Measurements from ENCODE around the gene ELL. TPM values are rescaled to one million over a fixed set of nuclear protein-coding genes. Genes with fewer than 3 reads are reported as not detected.

Gene ELL
- total and polyA plus RNA-seq, 2 donors (not counting 3 experiments of a cell fraction or from before 2014, with no cell fraction given) = 9.9 to 18.2 TPM

DNA sequence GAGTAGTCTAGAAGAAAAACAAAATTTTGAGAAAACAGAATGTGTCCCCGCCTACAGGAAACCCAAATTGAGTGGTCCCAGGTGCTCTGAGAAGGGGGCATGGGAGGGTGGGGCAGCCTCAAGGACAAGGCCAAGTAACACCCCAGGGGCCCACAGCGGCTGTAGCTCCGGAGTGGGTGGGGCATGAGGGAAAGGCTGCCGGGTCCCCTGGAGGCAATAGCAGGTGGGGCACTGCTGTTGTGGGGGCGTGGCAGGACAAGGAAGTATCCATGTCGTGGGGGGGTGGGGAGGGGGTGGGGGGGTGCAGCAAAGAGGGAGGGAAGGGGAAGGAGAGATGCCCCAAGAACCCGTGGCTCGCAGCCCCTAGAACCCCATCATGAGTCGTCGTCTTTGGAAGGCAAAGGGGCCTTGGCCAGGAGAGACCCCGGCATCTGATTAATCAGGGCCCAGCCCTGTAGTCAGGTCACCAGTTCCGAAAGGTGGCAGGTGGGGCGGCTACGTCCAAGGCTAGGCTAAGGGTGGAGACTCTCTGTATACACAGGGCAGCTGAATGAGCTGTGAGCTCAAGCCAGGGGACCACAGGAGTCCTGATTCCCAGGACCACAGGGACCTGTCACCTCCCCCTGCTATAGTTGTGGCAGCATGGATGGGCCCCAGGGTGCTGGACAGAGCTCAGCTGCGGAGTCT, 76.5 kb downstream of the ELL start:
- Histone ChIP-seq H3K9me3 (replicated peaks; ENCODE audit: control insufficient read depth, insufficient read depth, low read length) (no peaks in the 10 kb centered on the region), H3K36me3 (ENCODE audit: control insufficient read depth in 2 of 2, extremely low read depth in 1 of 2, insufficient read depth in 2 of 2, low read length in 2 of 2) (peaks cover 3 to 53% of the 10 kb centered on the region in 2 experiments), H3K9me1 (replicated peaks; ENCODE audit: control insufficient read depth, extremely low read depth, insufficient read depth, low read length) (no peaks in the 10 kb centered on the region), H3K79me2 (ENCODE audit: control insufficient read depth, insufficient read depth, low read length) (no peaks in the 10 kb centered on the region), H3K27me3 (ENCODE audit: control insufficient read depth in 2 of 2, insufficient read depth in 2 of 2, low read length in 2 of 2) (no peaks in the 10 kb centered on the region), H4K20me1 (replicated peaks; ENCODE audit: control insufficient read depth, extremely low read depth, insufficient read depth, low read length) (no peaks in the 10 kb centered on the region), H3K27ac (ENCODE audit: insufficient read depth, low read depth, low read length) (no peak overlapping the region), H3K4me2 (ENCODE audit: insufficient read depth, low read length) (no peak overlapping the region), H3K9ac (replicated peaks; ENCODE audit: extremely low read depth, insufficient read depth, low read length) (no peak overlapping the region), H2AFZ (ENCODE audit: low read depth, low read length) (no peak overlapping the region), H3K4me3 (replicated peaks in 1 of 3; ENCODE audit: insufficient read depth in 1 of 3, low read depth in 1 of 3, low read length in 3 of 3) (no peak overlapping the region), H3K4me1 (ENCODE audit: control insufficient read depth, extremely low read depth, insufficient read depth, low read length) (no peaks in the 10 kb centered on the region)
- intact Hi-C loops (cut with micrococcal nuclease) (no loop called here), dilution Hi-C loops (cut with MboI; ENCODE audit: extremely low pct_ligation_motif_present, low sequenced_read_pairs) (no loop called here)
- DNase-seq (ENCODE audit: low read depth, low spot score) = no peak
- POLR2A ChIA-PET = no interaction called here
- BruUV-seq (replicated peaks) = no TSS peak
- CTCF ChIA-PET = interaction anchor here (1.6 kb wide), 1 partner anchor 16 kb away, joined by 7 read pairs; no protein-coding TSS in a partner anchor
- no peak for FAIRE-seq
- TF ChIP-seq, protein P1, sequence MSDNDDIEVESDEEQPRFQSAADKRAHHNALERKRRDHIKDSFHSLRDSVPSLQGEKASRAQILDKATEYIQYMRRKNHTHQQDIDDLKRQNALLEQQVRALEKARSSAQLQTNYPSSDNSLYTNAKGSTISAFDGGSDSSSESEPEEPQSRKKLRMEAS (IDR thresholded peaks at IDR 0.05; ENCODE audit: insufficient read depth, insufficient read length) = no peak
- TF ChIP-seq POLR2AphosphoS5 (IDR thresholded peaks at IDR 0.05; ENCODE audit: insufficient read depth, low read depth, low read length) = no peak
- no peak for TF ChIP-seq JUN (IDR thresholded peaks at IDR 0.05; ENCODE audit: borderline replicate concordance, insufficient read depth, insufficient read length, low read depth)
- TF ChIP-seq GATA2 (IDR thresholded peaks at IDR 0.05; ENCODE audit: insufficient read depth, insufficient read length, low read depth, low read length) = no peak
- TF ChIP-seq, protein P2, sequence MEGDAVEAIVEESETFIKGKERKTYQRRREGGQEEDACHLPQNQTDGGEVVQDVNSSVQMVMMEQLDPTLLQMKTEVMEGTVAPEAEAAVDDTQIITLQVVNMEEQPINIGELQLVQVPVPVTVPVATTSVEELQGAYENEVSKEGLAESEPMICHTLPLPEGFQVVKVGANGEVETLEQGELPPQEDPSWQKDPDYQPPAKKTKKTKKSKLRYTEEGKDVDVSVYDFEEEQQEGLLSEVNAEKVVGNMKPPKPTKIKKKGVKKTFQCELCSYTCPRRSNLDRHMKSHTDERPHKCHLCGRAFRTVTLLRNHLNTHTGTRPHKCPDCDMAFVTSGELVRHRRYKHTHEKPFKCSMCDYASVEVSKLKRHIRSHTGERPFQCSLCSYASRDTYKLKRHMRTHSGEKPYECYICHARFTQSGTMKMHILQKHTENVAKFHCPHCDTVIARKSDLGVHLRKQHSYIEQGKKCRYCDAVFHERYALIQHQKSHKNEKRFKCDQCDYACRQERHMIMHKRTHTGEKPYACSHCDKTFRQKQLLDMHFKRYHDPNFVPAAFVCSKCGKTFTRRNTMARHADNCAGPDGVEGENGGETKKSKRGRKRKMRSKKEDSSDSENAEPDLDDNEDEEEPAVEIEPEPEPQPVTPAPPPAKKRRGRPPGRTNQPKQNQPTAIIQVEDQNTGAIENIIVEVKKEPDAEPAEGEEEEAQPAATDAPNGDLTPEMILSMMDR (IDR thresholded peaks at IDR 0.05; ENCODE audit: extremely low read depth in 1 of 2, insufficient read depth in 1 of 2, low read depth in 1 of 2, low read length in 2 of 2) = no peak
- TF ChIP-seq MYC (IDR thresholded peaks at IDR 0.05; ENCODE audit: low read depth, low read length) = no peak
- no peak for TF ChIP-seq POLR2A (IDR thresholded peaks at IDR 0.05; ENCODE audit: low read depth, low read length)
- no peak for TF ChIP-seq FOS (IDR thresholded peaks at IDR 0.05; ENCODE audit: borderline replicate concordance, insufficient read depth, low read length)
- no peak for TF ChIP-seq EZH2 (IDR thresholded peaks at IDR 0.05; ENCODE audit: borderline replicate concordance, low read depth, low read length, severe bottlenecking)
